A549 (cell line): ENCODE results near the gene C5orf58.

Source experiments
- POLR2A ChIP-seq: IDR thresholded peaks from 2 replicates; pipeline ENCODE4 v1.6.1; 2012; ENCODE audit warnings: mild to moderate bottlenecking, low read length
- TF ChIP-seq, protein P1 (sequence below): fragments of >200 bp; sonication (Bioruptor Twin); formaldehyde crosslinking; IDR thresholded peaks from 3 replicates; pipeline ENCODE4 v1.5.1; 2016

DNA sequence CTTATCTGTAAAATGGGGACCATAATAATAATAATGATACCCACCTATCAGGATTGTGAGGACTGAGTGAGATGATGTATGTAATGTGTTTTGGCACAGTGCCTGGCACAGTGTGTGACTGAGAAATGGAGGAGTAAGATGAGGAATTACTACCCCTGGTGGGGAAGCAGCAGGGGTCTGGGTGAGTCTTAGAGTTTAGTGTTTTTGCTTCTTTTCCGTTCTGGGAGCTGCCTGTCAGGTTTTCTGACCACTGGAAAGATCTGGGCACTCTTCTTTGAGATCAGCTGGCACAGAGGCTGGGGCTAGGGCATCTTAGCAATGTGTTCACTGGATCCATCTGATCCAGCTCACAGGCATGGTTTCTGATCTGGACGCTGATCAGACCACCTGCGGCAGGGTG lies 56.3 kb downstream of the C5orf58 start:
- TF ChIP-seq, protein P1, sequence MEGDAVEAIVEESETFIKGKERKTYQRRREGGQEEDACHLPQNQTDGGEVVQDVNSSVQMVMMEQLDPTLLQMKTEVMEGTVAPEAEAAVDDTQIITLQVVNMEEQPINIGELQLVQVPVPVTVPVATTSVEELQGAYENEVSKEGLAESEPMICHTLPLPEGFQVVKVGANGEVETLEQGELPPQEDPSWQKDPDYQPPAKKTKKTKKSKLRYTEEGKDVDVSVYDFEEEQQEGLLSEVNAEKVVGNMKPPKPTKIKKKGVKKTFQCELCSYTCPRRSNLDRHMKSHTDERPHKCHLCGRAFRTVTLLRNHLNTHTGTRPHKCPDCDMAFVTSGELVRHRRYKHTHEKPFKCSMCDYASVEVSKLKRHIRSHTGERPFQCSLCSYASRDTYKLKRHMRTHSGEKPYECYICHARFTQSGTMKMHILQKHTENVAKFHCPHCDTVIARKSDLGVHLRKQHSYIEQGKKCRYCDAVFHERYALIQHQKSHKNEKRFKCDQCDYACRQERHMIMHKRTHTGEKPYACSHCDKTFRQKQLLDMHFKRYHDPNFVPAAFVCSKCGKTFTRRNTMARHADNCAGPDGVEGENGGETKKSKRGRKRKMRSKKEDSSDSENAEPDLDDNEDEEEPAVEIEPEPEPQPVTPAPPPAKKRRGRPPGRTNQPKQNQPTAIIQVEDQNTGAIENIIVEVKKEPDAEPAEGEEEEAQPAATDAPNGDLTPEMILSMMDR, result no peak
- no peak for TF ChIP-seq POLR2A
